ENCODE results near the gene MUC5AC. TPM values are rescaled to one million over a fixed set of nuclear protein-coding genes. Genes with fewer than 3 reads are reported as not detected.
A peak's percentile ranks its signal among the peaks of the same experiment; 100 is the strongest.
"Not testable (repeated sequence)": the region's sequence is repeated elsewhere in the genome, so short reads cannot be mapped to it uniquely, and the experiment has no call there.

Gene MUC5AC
- total and polyA plus RNA-seq, 3 experiments from 2014 or later: not detected

DNA sequence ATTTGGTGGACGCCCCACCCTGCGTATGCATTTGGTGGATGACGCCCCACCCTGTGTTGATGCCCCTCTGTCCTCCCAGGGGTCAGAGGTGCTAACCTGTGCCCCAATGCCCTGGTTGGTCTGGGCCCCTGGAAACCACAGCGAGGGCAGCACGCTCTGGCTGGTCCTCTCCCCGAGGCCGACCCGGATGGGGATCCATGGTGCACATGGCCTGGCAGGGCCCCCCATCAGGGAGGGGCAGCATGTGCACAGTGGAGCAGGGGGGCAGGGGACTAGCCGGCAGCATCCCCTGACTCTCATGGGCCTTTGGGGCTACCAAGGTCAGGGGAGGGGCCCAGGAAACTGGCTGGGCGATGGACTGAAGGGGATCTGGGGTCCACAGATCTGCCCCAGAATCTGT, 7.6 kb upstream of the MUC5AC start:
- Histone ChIP-seq H3K9me3 (ENCODE audit: low read length) (no peaks in the 10 kb centered on the region), H3K4me1 (ENCODE audit: insufficient read depth, low read length) (no peaks in the 10 kb centered on the region), H3K36me3 (ENCODE audit: insufficient read depth, low read length) (no peaks in the 10 kb centered on the region), H3K27me3 (ENCODE audit: insufficient read depth, low read length, poor library complexity, severe bottlenecking) (no peaks in the 10 kb centered on the region), H3K27ac (ENCODE audit: low read depth, low read length) (no peak overlapping the region), H3K4me3 (ENCODE audit: low read length) (no peak overlapping the region)
- H3K27me3 Mint-ChIP-seq: peaks cover 3 to 6% of the 10 kb centered on the region in 2 donors
- H3K27ac Mint-ChIP-seq: no peak overlapping the region
- H3K4me1 Mint-ChIP-seq: peaks cover 0 to 8% (median 0%) of the 10 kb centered on the region in 3 donors
- DNase-seq: no peak
- POLR2A ChIA-PET: no interaction called here
- no peak overlapping the region for H3K4me3 Mint-ChIP-seq
- H3K9me3 Mint-ChIP-seq: peaks cover 0 to 3% (median 0%) of the 10 kb centered on the region in 5 donors
- H3K36me3 Mint-ChIP-seq: peaks cover 0 to 2% (median 0%) of the 10 kb centered on the region in 3 donors
- CTCF ChIA-PET: no interaction called here

- H3K4me1 Mint-ChIP-seq: peaks cover 0 to 8% (median 0%) of the 10 kb centered on the region in 3 donors
- H3K4me3 Mint-ChIP-seq: no peak overlapping the region
- ChIA-PET CTCF (no interaction called here), POLR2A (no interaction called here)
- peaks cover 0 to 2% (median 0%) of the 10 kb centered on the region in 3 donors for H3K36me3 Mint-ChIP-seq
- DNase-seq: no peak
- Histone ChIP-seq H3K4me1 (ENCODE audit: insufficient read depth, low read length) (no peaks in the 10 kb centered on the region), H3K27ac (ENCODE audit: low read depth, low read length) (no peak overlapping the region), H3K4me3 (ENCODE audit: low read length) (no peak overlapping the region), H3K36me3 (ENCODE audit: insufficient read depth, low read length) (no peaks in the 10 kb centered on the region), H3K27me3 (ENCODE audit: insufficient read depth, low read length, poor library complexity, severe bottlenecking) (no peaks in the 10 kb centered on the region), H3K9me3 (ENCODE audit: low read length) (no peaks in the 10 kb centered on the region)
- H3K27ac Mint-ChIP-seq: no peak overlapping the region
- H3K9me3 Mint-ChIP-seq: peaks cover 0 to 3% (median 0%) of the 10 kb centered on the region in 5 donors
- H3K27me3 Mint-ChIP-seq: peaks cover 3 to 6% of the 10 kb centered on the region in 2 donors
Observed at GRCh38 chr11:1150769-1151365, 6.9 kb upstream of the MUC5AC start.

DNA sequence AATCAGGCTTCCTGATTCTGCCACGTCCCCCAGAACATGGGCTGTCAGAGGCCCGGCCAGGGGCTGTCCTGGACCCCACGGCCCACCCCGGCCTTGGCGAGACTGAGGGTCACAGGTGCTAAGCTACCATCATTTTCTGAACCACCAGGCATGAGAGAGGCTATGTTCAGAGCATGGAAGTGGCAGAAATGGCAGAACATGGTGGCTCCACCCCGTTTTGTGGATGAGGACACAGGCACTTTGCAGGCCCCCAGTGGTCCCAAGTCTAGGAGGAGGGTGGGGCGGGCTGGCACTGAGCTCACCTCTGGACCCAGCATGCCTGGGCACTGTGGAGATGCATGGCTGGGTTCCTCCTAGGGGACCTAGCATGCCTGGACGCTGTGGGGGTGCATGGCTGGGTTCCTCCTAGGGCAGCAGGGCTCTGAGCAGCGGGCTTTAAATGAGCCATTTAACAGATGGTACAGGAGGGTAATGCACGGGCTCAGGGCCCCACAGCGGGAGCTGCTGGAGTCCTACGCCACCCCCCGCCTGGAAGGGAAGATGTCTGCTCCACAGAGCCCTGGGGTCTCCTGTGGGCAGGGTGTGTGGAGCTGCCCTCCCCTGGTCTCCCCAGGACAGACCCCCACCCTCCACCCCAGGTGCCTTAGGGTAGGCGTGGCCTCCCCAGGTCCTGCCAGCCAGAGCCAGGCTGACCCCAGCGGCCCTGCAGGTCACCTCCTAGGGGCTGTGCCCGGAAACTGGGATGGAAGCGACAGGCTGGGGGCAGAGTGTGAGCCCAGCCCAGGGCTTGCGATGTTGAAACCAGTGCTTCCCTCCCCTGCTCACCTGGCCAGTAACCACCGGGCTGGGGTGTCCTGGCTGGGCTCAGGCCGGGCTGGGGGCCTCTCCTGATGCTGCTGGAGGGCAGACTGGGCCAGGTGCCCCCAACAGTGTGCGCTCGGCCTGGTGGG, 6.1 kb upstream of the MUC5AC start:
- H3K4me3 ChIP-seq (ENCODE audit: low read length): no peak overlapping the region
- CTCF ChIA-PET: no interaction called here
- peaks cover 0 to under 1% (median 0%) of the 10 kb centered on the region in 5 donors for H3K9me3 Mint-ChIP-seq
- H3K27me3 Mint-ChIP-seq: peaks cover 3 to 6% of the 10 kb centered on the region in 2 donors
- H3K4me1 Mint-ChIP-seq: peaks cover 0 to 8% (median 0%) of the 10 kb centered on the region in 3 donors
- no peak overlapping the region for H3K27ac ChIP-seq (ENCODE audit: low read depth, low read length)
- H3K27me3 ChIP-seq (ENCODE audit: insufficient read depth, low read length, poor library complexity, severe bottlenecking): no peaks in the 10 kb centered on the region
- no peaks in the 10 kb centered on the region for H3K9me3 ChIP-seq (ENCODE audit: low read length)
- no peaks in the 10 kb centered on the region for H3K4me1 ChIP-seq (ENCODE audit: insufficient read depth, low read length)
- no peaks in the 10 kb centered on the region for H3K36me3 Mint-ChIP-seq
- POLR2A ChIA-PET: no interaction called here
- H3K4me3 Mint-ChIP-seq: no peak overlapping the region
- peak overlapping the region in 1 of 8 donors; percentile 55 for H3K27ac Mint-ChIP-seq
- no peak for DNase-seq
- H3K36me3 ChIP-seq (ENCODE audit: insufficient read depth, low read length): no peaks in the 10 kb centered on the region

GRCh38 chr11:1152316-1153104, 5.2 kb upstream of the MUC5AC start:
- no peak overlapping the region for H3K27ac ChIP-seq (ENCODE audit: low read depth, low read length)
- ChIA-PET POLR2A (no interaction called here), CTCF (no interaction called here)
- H3K4me3 ChIP-seq (ENCODE audit: low read length): no peak overlapping the region
- H3K4me3 Mint-ChIP-seq: no peak overlapping the region
- no peaks in the 10 kb centered on the region for H3K36me3 ChIP-seq (ENCODE audit: insufficient read depth, low read length)
- H3K36me3 Mint-ChIP-seq: no peaks in the 10 kb centered on the region
- H3K4me1 Mint-ChIP-seq: peaks cover 0 to 8% (median 0%) of the 10 kb centered on the region in 3 donors
- peaks cover 3 to 6% of the 10 kb centered on the region in 2 donors for H3K27me3 Mint-ChIP-seq
- H3K9me3 ChIP-seq (ENCODE audit: low read length): no peaks in the 10 kb centered on the region
- H3K27me3 ChIP-seq (ENCODE audit: insufficient read depth, low read length, poor library complexity, severe bottlenecking): no peaks in the 10 kb centered on the region
- H3K4me1 ChIP-seq (ENCODE audit: insufficient read depth, low read length): no peaks in the 10 kb centered on the region
- no peak for DNase-seq
- H3K9me3 Mint-ChIP-seq: no peaks in the 10 kb centered on the region
- H3K27ac Mint-ChIP-seq: no peak overlapping the region

GRCh38 chr11:1153105-1153950, 4.4 kb upstream of the MUC5AC start:
- POLR2A ChIA-PET: no interaction called here
- Mint-ChIP-seq H3K27me3 (peaks cover 2 to 6% of the 10 kb centered on the region in 2 donors), H3K9me3 (no peaks in the 10 kb centered on the region), H3K4me3 (no peak overlapping the region), H3K4me1 (peaks cover 0 to 8% (median 0%) of the 10 kb centered on the region in 3 donors), H3K27ac (no peak overlapping the region), H3K36me3 (no peaks in the 10 kb centered on the region)
- CTCF ChIA-PET: no interaction called here
- Histone ChIP-seq H3K4me3 (ENCODE audit: low read length) (no peak overlapping the region), H3K36me3 (ENCODE audit: insufficient read depth, low read length) (no peaks in the 10 kb centered on the region), H3K27me3 (ENCODE audit: insufficient read depth, low read length, poor library complexity, severe bottlenecking) (no peaks in the 10 kb centered on the region), H3K4me1 (ENCODE audit: insufficient read depth, low read length) (no peaks in the 10 kb centered on the region), H3K27ac (ENCODE audit: low read depth, low read length) (no peak overlapping the region), H3K9me3 (ENCODE audit: low read length) (no peaks in the 10 kb centered on the region)
- no peak for DNase-seq

DNA sequence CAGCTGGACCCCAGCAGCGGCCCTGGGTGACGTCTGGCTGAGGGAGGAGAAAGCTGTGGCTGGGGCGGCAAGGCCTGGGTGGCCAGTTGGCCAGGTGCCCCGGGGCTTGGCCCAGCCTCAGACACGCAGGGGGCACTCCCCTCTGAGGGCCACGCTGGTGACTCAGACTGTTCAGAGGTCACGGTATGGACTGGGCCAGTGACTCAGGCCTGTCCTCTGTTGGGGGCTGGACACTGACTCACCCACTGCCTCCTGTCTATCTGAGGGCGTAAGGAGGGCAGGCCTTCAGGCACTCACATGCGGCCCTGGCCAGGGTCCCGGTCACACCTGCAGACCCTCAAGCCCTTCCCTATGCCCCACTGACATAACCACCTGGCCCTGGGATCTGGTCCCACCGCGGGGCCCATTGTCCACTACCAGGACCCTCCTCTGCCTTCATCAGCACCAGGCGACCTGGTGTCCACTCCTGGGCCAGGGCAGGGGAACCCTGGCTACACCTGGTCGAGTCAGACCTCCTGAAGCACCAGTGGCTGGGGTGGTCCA, 3.7 kb upstream of the MUC5AC start:
- Mint-ChIP-seq H3K4me3 (no peak overlapping the region), H3K4me1 (peaks cover 0 to 8% (median 0%) of the 10 kb centered on the region in 3 donors), H3K9me3 (no peaks in the 10 kb centered on the region), H3K36me3 (no peaks in the 10 kb centered on the region), H3K27ac (no peak overlapping the region), H3K27me3 (peaks cover 2 to 6% of the 10 kb centered on the region in 2 donors)
- Histone ChIP-seq H3K27ac (ENCODE audit: low read depth, low read length) (no peak overlapping the region), H3K9me3 (ENCODE audit: low read length) (no peaks in the 10 kb centered on the region), H3K36me3 (ENCODE audit: insufficient read depth, low read length) (no peaks in the 10 kb centered on the region), H3K4me1 (ENCODE audit: insufficient read depth, low read length) (no peaks in the 10 kb centered on the region), H3K4me3 (ENCODE audit: low read length) (no peak overlapping the region), H3K27me3 (ENCODE audit: insufficient read depth, low read length, poor library complexity, severe bottlenecking) (no peaks in the 10 kb centered on the region)
- POLR2A ChIA-PET: no interaction called here
- DNase-seq: no peak
- CTCF ChIA-PET: no interaction called here

DNA sequence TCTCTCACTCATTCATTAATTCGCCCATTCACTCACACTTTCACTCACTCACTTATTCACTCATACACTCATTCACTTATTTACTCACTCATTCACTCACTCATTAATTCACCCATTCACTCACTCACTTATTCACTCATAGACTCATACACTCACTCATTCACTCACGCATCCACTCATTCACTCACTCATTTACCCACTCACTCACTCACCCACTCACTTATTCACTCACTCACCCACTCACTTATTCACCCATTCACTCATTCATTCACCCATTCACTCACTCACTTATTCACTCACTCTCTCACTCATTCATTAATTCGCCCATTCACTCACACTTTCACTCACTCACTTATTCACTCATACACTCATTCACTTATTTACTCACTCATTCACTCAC, 3.1 kb upstream of the MUC5AC start:
- H3K4me3 ChIP-seq (ENCODE audit: low read length); H3K9me3 ChIP-seq (ENCODE audit: low read length); H3K27ac ChIP-seq (ENCODE audit: low read depth, low read length); H3K4me3 Mint-ChIP-seq; H3K4me1 Mint-ChIP-seq; H3K4me1 ChIP-seq (ENCODE audit: insufficient read depth, low read length); H3K27me3 ChIP-seq (ENCODE audit: insufficient read depth, low read length, poor library complexity, severe bottlenecking); H3K27me3 Mint-ChIP-seq; H3K9me3 Mint-ChIP-seq; DNase-seq; H3K36me3 Mint-ChIP-seq; H3K27ac Mint-ChIP-seq; H3K36me3 ChIP-seq (ENCODE audit: insufficient read depth, low read length); POLR2A ChIA-PET; CTCF ChIA-PET: not testable (repeated sequence)

Measured in CD8-positive, alpha-beta memory T cell (primary cell).